ENCODE measurements around the gene SCG3. TPM values are rescaled to one million over a fixed set of nuclear protein-coding genes. Genes with fewer than 3 reads are reported as not detected.

The SCG3 gene
- total RNA-seq, 4 donors from 2014 or later: not detected

DNA sequence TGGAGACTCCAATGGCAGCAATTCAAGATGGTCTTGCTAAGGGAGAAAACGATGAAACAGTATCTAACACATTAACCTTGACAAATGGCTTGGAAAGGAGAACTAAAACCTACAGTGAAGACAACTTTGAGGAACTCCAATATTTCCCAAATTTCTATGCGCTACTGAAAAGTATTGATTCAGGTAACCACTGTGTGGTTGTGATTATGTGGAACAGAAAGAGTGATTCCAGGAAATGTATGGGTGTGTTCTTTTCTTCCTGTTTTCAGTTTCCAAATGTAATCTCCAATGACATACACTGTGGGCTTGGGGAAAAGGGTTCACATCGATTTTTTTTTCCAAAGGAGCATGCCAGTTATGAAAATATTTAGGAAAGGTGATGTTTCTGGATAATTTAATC, 10.9 kb downstream of the SCG3 start:
- TF ChIP-seq POLR2A (IDR thresholded peaks at IDR 0.05): no peak
- no peak for TF ChIP-seq POLR2AphosphoS5 (IDR thresholded peaks at IDR 0.05)
- TF ChIP-seq EP300 (IDR thresholded peaks at IDR 0.05): no peak
- TF ChIP-seq, protein P1, sequence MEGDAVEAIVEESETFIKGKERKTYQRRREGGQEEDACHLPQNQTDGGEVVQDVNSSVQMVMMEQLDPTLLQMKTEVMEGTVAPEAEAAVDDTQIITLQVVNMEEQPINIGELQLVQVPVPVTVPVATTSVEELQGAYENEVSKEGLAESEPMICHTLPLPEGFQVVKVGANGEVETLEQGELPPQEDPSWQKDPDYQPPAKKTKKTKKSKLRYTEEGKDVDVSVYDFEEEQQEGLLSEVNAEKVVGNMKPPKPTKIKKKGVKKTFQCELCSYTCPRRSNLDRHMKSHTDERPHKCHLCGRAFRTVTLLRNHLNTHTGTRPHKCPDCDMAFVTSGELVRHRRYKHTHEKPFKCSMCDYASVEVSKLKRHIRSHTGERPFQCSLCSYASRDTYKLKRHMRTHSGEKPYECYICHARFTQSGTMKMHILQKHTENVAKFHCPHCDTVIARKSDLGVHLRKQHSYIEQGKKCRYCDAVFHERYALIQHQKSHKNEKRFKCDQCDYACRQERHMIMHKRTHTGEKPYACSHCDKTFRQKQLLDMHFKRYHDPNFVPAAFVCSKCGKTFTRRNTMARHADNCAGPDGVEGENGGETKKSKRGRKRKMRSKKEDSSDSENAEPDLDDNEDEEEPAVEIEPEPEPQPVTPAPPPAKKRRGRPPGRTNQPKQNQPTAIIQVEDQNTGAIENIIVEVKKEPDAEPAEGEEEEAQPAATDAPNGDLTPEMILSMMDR (IDR thresholded peaks at IDR 0.05): no peak
- Histone ChIP-seq H3K4me1 (no peaks in the 10 kb centered on the region), H3K27me3 (peaks cover 7% of the 10 kb centered on the region), H3K4me3 (no peak overlapping the region), H3K36me3 (no peaks in the 10 kb centered on the region), H3K27ac (no peak overlapping the region), H3K9me3 (no peaks in the 10 kb centered on the region)
- no peak for DNase-seq (ENCODE audit: low spot score in 2 of 2)
- 75% methylated on average over 3 of the region's 3 CpGs for WGBS

DNA sequence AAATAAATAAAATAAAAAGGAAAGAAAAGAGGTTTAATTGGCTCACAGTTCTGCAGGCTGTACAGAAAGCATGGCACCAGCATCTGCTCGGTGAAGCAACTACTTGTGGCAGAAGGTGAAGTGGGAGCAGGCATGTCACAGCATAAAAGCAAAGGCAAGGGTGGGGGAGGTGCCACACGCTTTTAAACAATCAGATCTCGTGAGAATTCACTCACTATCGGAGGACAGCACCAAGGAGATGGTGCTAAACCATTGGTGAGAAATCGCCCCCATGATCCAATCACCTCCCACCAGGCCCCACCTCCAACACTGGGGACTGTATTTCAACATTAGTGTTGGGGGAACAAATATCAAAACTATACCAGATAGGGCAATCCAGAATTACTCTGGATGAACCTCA, 15.3 kb downstream of the SCG3 start:
- Histone ChIP-seq H3K36me3 (no peaks in the 10 kb centered on the region), H3K4me1 (no peaks in the 10 kb centered on the region), H3K27me3 (no peaks in the 10 kb centered on the region), H3K27ac (no peak overlapping the region), H3K4me3 (no peak overlapping the region), H3K9me3 (no peaks in the 10 kb centered on the region)
- DNase-seq (ENCODE audit: low spot score in 2 of 2): no peak
- 72% methylated on average over 5 of the region's 5 CpGs for WGBS
- TF ChIP-seq, protein P1 (IDR thresholded peaks at IDR 0.05): no peak
- TF ChIP-seq POLR2AphosphoS5 (IDR thresholded peaks at IDR 0.05) (no peak), POLR2A (IDR thresholded peaks at IDR 0.05) (no peak), EP300 (IDR thresholded peaks at IDR 0.05) (no peak)

DNA sequence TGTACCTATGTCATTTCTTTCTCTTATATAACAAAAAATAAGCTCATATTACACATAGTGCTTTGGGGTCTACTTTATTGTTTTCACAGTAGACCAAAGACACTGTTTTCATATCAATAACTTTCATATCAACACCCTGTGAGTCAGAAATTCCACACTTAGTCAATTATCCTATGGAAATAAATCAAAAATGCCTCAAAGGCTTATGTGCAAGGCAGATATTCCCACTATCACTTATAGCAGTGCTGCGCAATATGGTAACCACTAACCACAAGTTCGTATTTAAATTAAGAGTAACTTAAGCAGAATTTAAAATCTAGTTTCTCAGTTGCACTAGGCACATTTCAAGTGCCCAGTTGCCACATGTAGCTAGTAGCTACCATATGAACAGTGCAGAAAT, 15.9 kb downstream of the SCG3 start:
- DNase-seq (ENCODE audit: low spot score in 2 of 2): no peak
- 89% methylated on average over 2 of the region's 2 CpGs for WGBS
- no peak for TF ChIP-seq POLR2AphosphoS5 (IDR thresholded peaks at IDR 0.05)
- TF ChIP-seq POLR2A (IDR thresholded peaks at IDR 0.05): no peak
- TF ChIP-seq, protein P1 (IDR thresholded peaks at IDR 0.05): no peak
- TF ChIP-seq EP300 (IDR thresholded peaks at IDR 0.05): no peak
- no peaks in the 10 kb centered on the region for H3K9me3 ChIP-seq
- H3K4me1 ChIP-seq: no peaks in the 10 kb centered on the region
- no peaks in the 10 kb centered on the region for H3K36me3 ChIP-seq
- H3K4me3 ChIP-seq: no peak overlapping the region
- no peaks in the 10 kb centered on the region for H3K27me3 ChIP-seq
- no peak overlapping the region for H3K27ac ChIP-seq

DNA sequence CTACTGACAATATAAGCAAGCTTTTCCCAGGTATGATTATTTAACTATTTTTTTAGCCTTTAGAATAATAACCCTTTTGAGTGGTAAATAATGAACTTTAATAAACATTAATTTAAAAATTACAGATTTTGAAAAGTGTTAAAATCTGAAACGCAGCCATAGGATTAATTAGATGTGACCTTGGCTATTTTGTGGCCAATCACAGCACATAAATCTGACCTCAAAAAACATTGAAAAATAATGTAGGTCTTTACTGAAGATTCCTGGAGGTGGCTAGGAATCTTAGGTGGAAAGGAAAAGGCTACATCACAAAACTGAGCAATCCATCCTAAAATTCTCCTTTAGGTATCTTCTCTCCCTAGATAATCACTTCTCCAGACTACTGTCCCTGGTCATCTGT, 18.1 kb downstream of the SCG3 start:
- 93% methylated on average over 1 of the region's 1 CpG for WGBS
- no peaks in the 10 kb centered on the region for H3K36me3 ChIP-seq
- no peaks in the 10 kb centered on the region for H3K27me3 ChIP-seq
- H3K4me1 ChIP-seq: no peaks in the 10 kb centered on the region
- no peak for DNase-seq (ENCODE audit: low spot score in 2 of 2)
- TF ChIP-seq POLR2AphosphoS5 (IDR thresholded peaks at IDR 0.05) (no peak), POLR2A (IDR thresholded peaks at IDR 0.05) (no peak), EP300 (IDR thresholded peaks at IDR 0.05) (no peak)
- TF ChIP-seq, protein P1 (IDR thresholded peaks at IDR 0.05): no peak
- no peak overlapping the region for H3K27ac ChIP-seq
- no peaks in the 10 kb centered on the region for H3K9me3 ChIP-seq
- H3K4me3 ChIP-seq: no peak overlapping the region

DNA sequence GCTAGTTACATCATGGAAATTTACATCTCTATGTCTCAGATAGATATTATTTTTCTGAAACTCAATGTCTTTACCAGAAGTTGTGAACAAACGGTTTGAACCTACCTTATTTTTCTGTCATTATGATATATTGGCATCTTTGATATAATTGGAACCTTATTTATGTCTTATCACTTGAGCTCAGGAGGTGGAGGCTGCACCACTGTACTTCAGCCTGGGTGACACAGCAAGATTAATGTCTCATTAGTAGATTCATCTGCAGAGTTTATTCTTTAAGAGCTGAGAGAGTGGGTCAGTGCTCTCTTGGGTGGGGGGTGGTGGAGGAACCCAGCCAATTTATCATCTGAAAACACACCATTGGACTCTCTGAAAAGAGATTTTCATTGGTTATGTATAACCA, 21.4 kb downstream of the SCG3 start:
- TF ChIP-seq EP300 (IDR thresholded peaks at IDR 0.05) (no peak), POLR2AphosphoS5 (IDR thresholded peaks at IDR 0.05) (no peak), POLR2A (IDR thresholded peaks at IDR 0.05) (no peak)
- TF ChIP-seq, protein P1 (IDR thresholded peaks at IDR 0.05): no peak
- Histone ChIP-seq H3K27me3 (no peaks in the 10 kb centered on the region), H3K9me3 (no peaks in the 10 kb centered on the region), H3K36me3 (no peaks in the 10 kb centered on the region), H3K4me1 (no peaks in the 10 kb centered on the region), H3K4me3 (no peak overlapping the region), H3K27ac (no peak overlapping the region)
- WGBS: 56% methylated on average over 1 of the region's 1 CpG
- DNase-seq (ENCODE audit: low spot score in 2 of 2): no peak
